ENCODE data around the gene VCY1B.
"Not testable (repeated sequence)": the region's sequence is repeated elsewhere in the genome, so short reads cannot be mapped to it uniquely, and the experiment has no call there.

GRCh38 chrY:14011916-14012315 is 44.1 kb upstream of the VCY1B start:
- not testable (repeated sequence) for TF ChIP-seq CTCF, POLR2A (IDR thresholded peaks at IDR 0.05)

Measured in body of pancreas (tissue), 4 donors.